CD8-positive, alpha-beta memory T cell (primary cell): ENCODE results near the gene PIMREG. TPM values are rescaled to one million over a fixed set of nuclear protein-coding genes. Genes with fewer than 3 reads are reported as not detected.
A peak's percentile ranks its signal among the peaks of the same experiment; 100 is the strongest.

Experiments
- CTCF ChIA-PET: fragments of 350-600 bp; sonication (Branson Sonifier 250); formaldehyde crosslinking; loops from one replicate; lab custom pipeline; 2021; ENCODE audit warnings: antibody characterized with exemption; lab: Charles Lee
- POLR2A ChIA-PET: fragments of 350-600 bp; sonication (Branson Sonifier 250); formaldehyde crosslinking; loops from one replicate; lab custom pipeline; 2021; ENCODE audit warnings: antibody characterized with exemption; lab: Charles Lee
- DNase-seq, 5 donors: peaks; one replicate each; pipeline versions ENCODE4 v3.0.0 to v3.0.0-alpha.2; 2020 to 2022; ENCODE audit warnings: mixed read lengths in 1 of 5
- H3K27ac ChIP-seq: one replicate; pipeline ENCODE4 v1.7.0; 2013; ENCODE audit warnings: low read depth, mild to moderate bottlenecking, low read length, moderate library complexity
- H3K27me3 ChIP-seq: 2 replicates; pipeline ENCODE4 v1.7.0; 2013; ENCODE audit warnings: low read length, mild to moderate bottlenecking; ENCODE audit not compliant: insufficient read depth, poor library complexity, severe bottlenecking
- H3K36me3 ChIP-seq: 2 replicates; pipeline ENCODE4 v1.7.0; 2013; ENCODE audit warnings: mild to moderate bottlenecking, low read length, moderate library complexity; ENCODE audit not compliant: insufficient read depth
- H3K4me1 ChIP-seq: 2 replicates; pipeline ENCODE4 v1.7.0; 2013; ENCODE audit warnings: mild to moderate bottlenecking, low read length, moderate library complexity; ENCODE audit not compliant: insufficient read depth
- H3K4me3 ChIP-seq: 2 replicates; pipeline ENCODE4 v1.7.0; 2013; ENCODE audit warnings: mild to moderate bottlenecking, low read length
- H3K9me3 ChIP-seq: 2 replicates; pipeline ENCODE4 v1.7.0; 2013; ENCODE audit warnings: mild to moderate bottlenecking, low read length
- H3K27ac Mint-ChIP-seq, 8 donors: one replicate each; pipeline ENCODE4 v1.8.0; 2020 to 2021; ENCODE audit warnings: mixed read lengths in 8 of 8, mild to moderate bottlenecking in 6 of 8, inconsistent platforms in 3 of 8, moderate library complexity in 3 of 8
- H3K27me3 Mint-ChIP-seq, 2 donors: one replicate each; pipeline ENCODE4 v1.8.0; 2020 to 2021; ENCODE audit warnings: mixed read lengths in 2 of 2, mild to moderate bottlenecking in 1 of 2, moderate library complexity in 1 of 2
- H3K36me3 Mint-ChIP-seq, 3 donors: one replicate each; pipeline ENCODE4 v1.8.0; 2020 to 2021; ENCODE audit warnings: mixed read lengths in 3 of 3, inconsistent platforms in 1 of 3, mild to moderate bottlenecking in 1 of 3
- H3K4me1 Mint-ChIP-seq, 3 donors: one replicate each; pipeline ENCODE4 v1.8.0; 2020 to 2021; ENCODE audit warnings: mixed read lengths in 3 of 3, inconsistent platforms in 1 of 3, mild to moderate bottlenecking in 1 of 3
- H3K4me3 Mint-ChIP-seq, 7 donors: one replicate each; pipeline ENCODE4 v1.8.0; 2020 to 2021; ENCODE audit warnings: mixed read lengths in 7 of 7, mild to moderate bottlenecking in 6 of 7, moderate library complexity in 4 of 7, inconsistent platforms in 2 of 7
- H3K9me3 Mint-ChIP-seq, 5 donors: one replicate each; pipeline ENCODE4 v1.8.0; 2020 to 2022; ENCODE audit warnings: mixed read lengths in 5 of 5, mild to moderate bottlenecking in 3 of 5, moderate library complexity in 2 of 5, inconsistent platforms in 1 of 5
- polyA plus RNA-seq: library from polyadenylated mRNA; unstranded; fragments of 300-500 nt; fragmentation: Illumina TruSeq; gene quantifications from one replicate; pipeline ENCODE4 v1.2.3, GENCODE V29; 2021
- total RNA-seq, 2 experiments: library from RNA; stranded (reverse); gene quantifications; one replicate each; pipeline ENCODE4 v1.2.3, GENCODE V29; 2021

Gene PIMREG
- total and polyA plus RNA-seq, 3 experiments from 2014 or later, result 1.6 to 1.8 TPM; not detected in 1

DNA sequence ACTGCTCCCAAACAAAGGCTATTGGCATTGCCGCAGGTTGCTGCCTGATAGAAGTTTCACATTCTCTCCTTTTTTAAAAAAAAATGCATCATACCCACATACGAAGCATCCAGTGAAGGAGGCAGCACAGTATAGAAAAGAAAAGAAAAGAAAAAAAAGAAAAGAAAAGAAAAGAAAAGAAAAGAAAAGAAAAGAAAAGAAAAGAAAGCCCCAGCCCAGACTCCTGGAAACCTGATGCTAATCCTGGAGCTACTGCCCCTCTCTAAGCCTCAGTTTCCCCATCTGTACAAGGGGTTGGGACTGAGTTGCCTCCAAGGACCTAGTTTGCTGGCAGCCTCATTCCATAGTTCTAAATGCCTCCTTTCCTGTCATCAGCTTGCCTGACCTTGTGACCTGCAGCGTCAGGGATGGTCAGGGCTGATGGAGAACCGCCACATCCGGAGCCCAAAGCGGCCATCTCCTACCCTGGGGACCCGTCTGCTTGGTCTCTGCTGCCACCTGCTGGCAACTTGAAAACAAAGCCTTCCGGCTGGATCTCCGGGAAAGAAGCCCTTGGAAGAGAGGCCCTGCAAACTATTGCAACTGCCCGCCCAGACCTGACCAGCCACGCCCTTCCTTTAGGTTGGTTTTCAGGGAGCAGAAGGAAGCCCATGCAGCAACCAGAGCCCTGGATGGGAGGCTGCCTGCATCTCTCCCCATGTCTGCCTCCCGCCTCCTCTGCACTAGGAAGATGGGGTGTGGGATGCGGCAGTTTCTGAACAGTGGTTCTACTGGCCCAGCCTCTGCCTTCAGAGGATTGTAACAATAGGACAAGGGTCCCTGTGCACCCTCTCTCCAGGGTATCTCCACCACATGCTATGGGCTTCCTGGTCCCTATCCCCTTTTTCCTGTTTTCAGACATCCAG lies 22.3 kb upstream of the PIMREG start:
- Histone ChIP-seq H3K27me3 (no peaks in the 10 kb centered on the region), H3K4me1 (peaks cover 5% of the 10 kb centered on the region), H3K4me3 (no peak overlapping the region), H3K9me3 (no peaks in the 10 kb centered on the region), H3K27ac (no peak overlapping the region), H3K36me3 (no peaks in the 10 kb centered on the region)
- Mint-ChIP-seq H3K36me3 (no peaks in the 10 kb centered on the region), H3K27me3 (peaks cover 2 to 36% of the 10 kb centered on the region in 2 donors), H3K4me1 (peaks cover 2 to 7% (median 2%) of the 10 kb centered on the region in 3 donors), H3K4me3 (no peak overlapping the region), H3K27ac (no peak overlapping the region), H3K9me3 (no peaks in the 10 kb centered on the region)
- POLR2A ChIA-PET, result no interaction called here
- CTCF ChIA-PET, result interaction anchor here (0.7 to 4.0 kb wide), 4 partner anchors 829 to 837 kb away, joined by 3 to 17 read pairs (median 8); partner anchors contain the start of gene NLRP1
- DNase-seq, result peak; percentile 42 to 78 (median 61)

- H3K36me3 Mint-ChIP-seq, result no peaks in the 10 kb centered on the region
- H3K4me3 Mint-ChIP-seq, result no peak overlapping the region
- H3K36me3 ChIP-seq, result no peaks in the 10 kb centered on the region
- CTCF ChIA-PET, result interaction anchor here (0.7 to 4.0 kb wide), 3 partner anchors 830 to 838 kb away, joined by 3 to 17 read pairs (median 9); no protein-coding TSS in a partner anchor
- no peak overlapping the region for H3K27ac ChIP-seq
- H3K27me3 Mint-ChIP-seq, result peaks cover 2 to 31% of the 10 kb centered on the region in 2 donors
- H3K4me1 Mint-ChIP-seq, result peaks cover 10 to 15% (median 10%) of the 10 kb centered on the region in 3 donors
- no peaks in the 10 kb centered on the region for H3K9me3 Mint-ChIP-seq
- no peak overlapping the region for H3K4me3 ChIP-seq
- POLR2A ChIA-PET, result no interaction called here
- H3K4me1 ChIP-seq, result peaks cover 13% of the 10 kb centered on the region
- no peak for DNase-seq
- no peaks in the 10 kb centered on the region for H3K27me3 ChIP-seq
- no peak overlapping the region for H3K27ac Mint-ChIP-seq
- no peaks in the 10 kb centered on the region for H3K9me3 ChIP-seq
These were observed 21.5 kb upstream of the PIMREG start for GRCh38 chr17:6422654-6423241.

DNA sequence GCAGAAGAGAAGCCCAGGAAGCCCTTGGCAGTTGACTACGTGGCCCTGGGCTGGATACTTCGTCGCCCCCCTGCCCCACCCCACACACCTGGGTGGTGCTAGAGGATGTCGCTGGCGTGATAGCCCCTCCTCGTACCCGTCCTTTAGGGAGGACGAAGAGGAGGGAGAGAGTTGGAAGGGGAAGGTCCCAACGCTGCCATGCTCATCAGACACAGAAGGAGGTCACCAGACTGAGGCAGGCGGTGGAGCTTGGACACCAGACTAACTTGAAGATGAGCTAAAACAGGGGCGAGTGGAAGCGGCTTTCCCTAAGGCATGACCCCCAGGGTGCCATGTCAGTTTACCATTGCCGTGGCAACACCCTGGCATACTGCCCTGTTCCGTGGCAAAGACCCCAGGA lies 20.3 kb upstream of the PIMREG start:
- no peak overlapping the region for H3K4me3 Mint-ChIP-seq
- H3K27me3 ChIP-seq, result no peaks in the 10 kb centered on the region
- H3K36me3 ChIP-seq, result no peaks in the 10 kb centered on the region
- H3K4me3 ChIP-seq, result no peak overlapping the region
- H3K36me3 Mint-ChIP-seq, result no peaks in the 10 kb centered on the region
- no peak for DNase-seq
- no peaks in the 10 kb centered on the region for H3K9me3 ChIP-seq
- CTCF ChIA-PET, result interaction anchor here (1.0 to 4.0 kb wide), 3 partner anchors 11 to 836 kb away, joined by 3 to 17 read pairs (median 5); partner anchors contain the start of gene AIPL1
- H3K4me1 Mint-ChIP-seq, result peaks cover 10 to 21% (median 11%) of the 10 kb centered on the region in 3 donors
- peaks cover 20% of the 10 kb centered on the region for H3K4me1 ChIP-seq
- POLR2A ChIA-PET, result no interaction called here
- H3K27me3 Mint-ChIP-seq, result peaks cover 2 to 29% of the 10 kb centered on the region in 2 donors
- no peaks in the 10 kb centered on the region for H3K9me3 Mint-ChIP-seq
- H3K27ac Mint-ChIP-seq, result peak overlapping the region in 2 of 8 donors; percentile 76 to 90
- no peak overlapping the region for H3K27ac ChIP-seq

DNA sequence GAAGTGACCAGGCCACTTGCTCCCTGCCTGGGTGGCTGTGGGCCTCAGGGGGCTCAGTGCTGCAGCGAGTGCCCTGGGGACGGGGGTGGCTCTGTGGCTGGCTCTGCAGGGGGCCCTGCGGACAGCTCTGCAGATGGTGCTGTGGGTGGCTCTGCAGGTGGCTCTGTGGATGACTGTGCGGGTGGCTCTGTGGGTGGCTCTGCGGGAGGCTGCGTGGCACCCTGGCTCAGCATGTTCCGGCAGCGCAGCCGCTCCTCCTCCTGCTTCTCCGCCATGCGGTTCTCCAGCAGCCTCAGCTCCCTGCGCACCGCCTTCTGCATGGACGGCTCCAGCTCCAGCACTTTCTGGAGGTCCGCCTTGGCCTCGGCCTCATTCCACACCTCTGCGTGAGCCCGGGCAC lies 18.8 kb upstream of the PIMREG start:
- Histone ChIP-seq H3K4me1 (peaks cover 20% of the 10 kb centered on the region), H3K4me3 (no peak overlapping the region), H3K36me3 (no peaks in the 10 kb centered on the region), H3K27ac (no peak overlapping the region), H3K27me3 (no peaks in the 10 kb centered on the region), H3K9me3 (no peaks in the 10 kb centered on the region)
- Mint-ChIP-seq H3K4me1 (peaks cover 10 to 21% (median 11%) of the 10 kb centered on the region in 3 donors), H3K4me3 (no peak overlapping the region), H3K27ac (no peak overlapping the region), H3K36me3 (peaks cover 0 to 5% (median 0%) of the 10 kb centered on the region in 3 donors), H3K9me3 (peaks cover 0 to 5% (median 4%) of the 10 kb centered on the region in 5 donors), H3K27me3 (peaks cover 3 to 22% of the 10 kb centered on the region in 2 donors)
- DNase-seq, result no peak
- ChIA-PET POLR2A (interaction anchor here (1.1 kb wide), 1 partner anchor 1437 kb away, joined by 6 read pairs; no protein-coding TSS in a partner anchor), CTCF (interaction anchor here (4.0 kb wide), 1 partner anchor 833 kb away, joined by 17 read pairs; no protein-coding TSS in a partner anchor)

DNA sequence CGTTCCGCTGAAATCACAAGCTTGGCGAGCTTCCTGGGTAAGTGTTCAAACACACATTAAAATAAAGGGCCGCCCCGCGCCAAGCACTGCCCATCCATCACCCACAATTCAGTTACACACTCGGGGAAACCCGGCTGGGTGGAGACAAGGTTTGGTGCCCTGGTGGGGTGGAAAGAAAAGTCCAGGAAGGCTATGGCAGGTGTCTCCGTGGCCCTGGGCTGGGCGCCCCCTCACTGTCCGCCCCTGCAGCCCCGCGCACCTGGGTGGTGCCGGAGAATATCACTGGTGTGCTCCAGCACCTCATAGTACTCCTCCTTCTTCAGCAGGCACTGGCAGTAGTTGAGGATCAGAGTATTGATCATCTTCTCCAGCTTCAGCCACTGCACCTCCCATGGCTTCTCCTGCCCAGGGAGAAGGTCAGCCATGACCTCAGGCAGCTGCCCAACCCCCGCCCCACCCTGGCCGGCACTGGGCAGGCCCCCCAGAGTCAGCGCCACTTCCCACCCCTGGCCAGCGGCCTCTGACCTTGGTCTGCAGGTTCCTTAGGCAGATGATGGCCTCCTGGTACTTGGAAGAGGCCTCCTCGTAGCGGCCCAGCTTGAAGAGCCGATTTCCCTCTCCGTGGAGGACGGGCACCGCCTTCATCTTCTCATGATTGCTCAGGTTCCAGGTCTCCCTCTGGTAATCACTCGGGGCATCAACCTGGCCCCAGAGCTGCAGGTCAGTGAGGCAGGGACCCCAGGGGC lies 17.7 kb upstream of the PIMREG start:
- H3K4me1 Mint-ChIP-seq, result peaks cover 10 to 21% (median 11%) of the 10 kb centered on the region in 3 donors
- ChIA-PET POLR2A (no interaction called here), CTCF (no interaction called here)
- no peak for DNase-seq
- H3K36me3 Mint-ChIP-seq, result peaks cover 0 to 13% (median 0%) of the 10 kb centered on the region in 3 donors
- H3K4me1 ChIP-seq, result peaks cover 20% of the 10 kb centered on the region
- no peaks in the 10 kb centered on the region for H3K27me3 ChIP-seq
- no peak overlapping the region for H3K4me3 ChIP-seq
- H3K4me3 Mint-ChIP-seq, result no peak overlapping the region
- peaks cover 5 to 13% (median 12%) of the 10 kb centered on the region in 5 donors for H3K9me3 Mint-ChIP-seq
- no peaks in the 10 kb centered on the region for H3K36me3 ChIP-seq
- no peak overlapping the region for H3K27ac Mint-ChIP-seq
- peaks cover 2 to 21% of the 10 kb centered on the region in 2 donors for H3K27me3 Mint-ChIP-seq
- H3K27ac ChIP-seq, result no peak overlapping the region
- no peaks in the 10 kb centered on the region for H3K9me3 ChIP-seq

DNA sequence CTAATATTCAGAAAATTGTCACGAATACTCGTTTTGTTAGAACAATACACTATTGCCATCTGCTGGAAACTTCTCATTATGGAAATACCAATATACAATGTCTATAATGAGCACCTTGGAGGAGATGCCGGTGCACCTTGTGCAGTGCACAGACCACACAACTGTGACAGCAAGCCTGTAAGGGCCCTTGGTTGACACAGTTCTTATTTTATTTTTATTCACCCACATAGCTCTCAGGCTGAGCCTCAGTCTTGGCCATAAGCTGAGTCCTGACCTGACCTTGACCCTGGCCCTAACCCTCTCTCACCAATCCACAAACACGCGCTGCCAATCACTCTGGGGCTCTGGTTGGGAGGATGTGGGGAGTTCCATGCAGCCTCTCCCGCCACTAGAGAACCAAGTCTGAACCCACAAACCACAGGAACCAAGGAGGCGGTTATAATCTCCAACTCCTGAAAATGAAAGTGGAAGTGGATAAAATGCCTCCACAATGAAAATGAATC lies 16.9 kb upstream of the PIMREG start:
- POLR2A ChIA-PET, result no interaction called here
- Mint-ChIP-seq H3K27me3 (peaks cover 2 to 16% of the 10 kb centered on the region in 2 donors), H3K4me3 (peak overlapping the region in 6 of 7 donors; percentile 33 to 70 (median 54)), H3K27ac (peak overlapping the region in 6 of 8 donors; percentile 1 to 73 (median 38)), H3K9me3 (peaks cover 5 to 17% (median 13%) of the 10 kb centered on the region in 5 donors), H3K4me1 (peaks cover 8 to 16% (median 11%) of the 10 kb centered on the region in 3 donors), H3K36me3 (peaks cover 0 to 15% (median 0%) of the 10 kb centered on the region in 3 donors)
- H3K27ac ChIP-seq, result no peak overlapping the region
- no peaks in the 10 kb centered on the region for H3K27me3 ChIP-seq
- no peaks in the 10 kb centered on the region for H3K36me3 ChIP-seq
- CTCF ChIA-PET, result no interaction called here
- DNase-seq, result peak in 3 of 5 donors; percentile 38 to 52 (median 46)
- H3K9me3 ChIP-seq, result no peaks in the 10 kb centered on the region
- H3K4me3 ChIP-seq, result no peak overlapping the region
- peaks cover 16% of the 10 kb centered on the region for H3K4me1 ChIP-seq

GRCh38 chr17:6428207-6428965 lies 15.9 kb upstream of the PIMREG start:
- DNase-seq, result no peak
- ChIA-PET POLR2A (no interaction called here), CTCF (no interaction called here)
- Histone ChIP-seq H3K9me3 (no peaks in the 10 kb centered on the region), H3K36me3 (no peaks in the 10 kb centered on the region), H3K4me1 (peaks cover 16% of the 10 kb centered on the region), H3K27me3 (no peaks in the 10 kb centered on the region), H3K4me3 (no peak overlapping the region), H3K27ac (no peak overlapping the region)
- H3K27me3 Mint-ChIP-seq, result peaks cover 3 to 12% of the 10 kb centered on the region in 2 donors
- peaks cover 0 to 15% (median 0%) of the 10 kb centered on the region in 3 donors for H3K36me3 Mint-ChIP-seq
- H3K4me3 Mint-ChIP-seq, result peak overlapping the region in 1 of 7 donors; percentile 73
- peaks cover 8 to 16% (median 11%) of the 10 kb centered on the region in 3 donors for H3K4me1 Mint-ChIP-seq
- H3K9me3 Mint-ChIP-seq, result peaks cover 5 to 17% (median 13%) of the 10 kb centered on the region in 5 donors
- no peak overlapping the region for H3K27ac Mint-ChIP-seq
